Iris pigment epithelial cell (primary cell): ENCODE data around the gene DIO1.
"Not testable (repeated sequence)": the region's sequence is repeated elsewhere in the genome, so short reads cannot be mapped to it uniquely, and the experiment has no call there.

Experiments used
- DNase-seq: peaks from one replicate; pipeline ENCODE4 v3.0.0-alpha.2; 2011; ENCODE audit warnings: low read depth

DIO1 gene

DNA sequence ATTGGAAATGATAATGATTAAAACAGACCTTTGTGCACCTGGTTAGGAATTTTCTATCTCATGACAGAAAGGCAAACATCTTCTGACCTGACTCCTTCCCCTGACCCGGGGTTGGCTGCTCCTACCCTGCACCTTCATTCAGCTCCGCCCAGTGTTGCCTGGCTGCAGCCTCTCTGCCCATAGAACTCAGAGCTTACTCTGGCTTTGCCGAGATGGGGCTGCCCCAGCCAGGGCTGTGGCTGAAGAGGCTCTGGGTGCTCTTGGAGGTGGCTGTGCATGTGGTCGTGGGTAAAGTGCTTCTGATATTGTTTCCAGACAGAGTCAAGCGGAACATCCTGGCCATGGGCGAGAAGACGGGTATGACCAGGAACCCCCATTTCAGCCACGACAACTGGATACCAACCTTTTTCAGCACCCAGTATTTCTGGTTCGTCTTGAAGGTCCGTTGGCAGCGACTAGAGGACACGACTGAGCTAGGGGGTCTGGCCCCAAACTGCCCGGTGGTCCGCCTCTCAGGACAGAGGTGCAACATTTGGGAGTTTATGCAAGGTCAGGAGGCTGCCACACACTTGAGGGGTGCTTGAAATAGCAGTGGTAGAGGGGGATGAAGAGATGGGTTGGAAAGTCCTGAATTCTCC, at the start of gene DIO1:
TSS of gene DIO1 (plus strand) at position 189 of the 638 bp plus-strand sequence. CDS start at position 213, 24 bp downstream.
- no peak for DNase-seq

- peak; percentile 27 for DNase-seq
These were observed 46.0 kb upstream of the DIO1 start for GRCh38 chr1:53847980-53848379.

- DNase-seq: no peak
These were observed 43.8 kb upstream of the DIO1 start for GRCh38 chr1:53850082-53850673.

DNA sequence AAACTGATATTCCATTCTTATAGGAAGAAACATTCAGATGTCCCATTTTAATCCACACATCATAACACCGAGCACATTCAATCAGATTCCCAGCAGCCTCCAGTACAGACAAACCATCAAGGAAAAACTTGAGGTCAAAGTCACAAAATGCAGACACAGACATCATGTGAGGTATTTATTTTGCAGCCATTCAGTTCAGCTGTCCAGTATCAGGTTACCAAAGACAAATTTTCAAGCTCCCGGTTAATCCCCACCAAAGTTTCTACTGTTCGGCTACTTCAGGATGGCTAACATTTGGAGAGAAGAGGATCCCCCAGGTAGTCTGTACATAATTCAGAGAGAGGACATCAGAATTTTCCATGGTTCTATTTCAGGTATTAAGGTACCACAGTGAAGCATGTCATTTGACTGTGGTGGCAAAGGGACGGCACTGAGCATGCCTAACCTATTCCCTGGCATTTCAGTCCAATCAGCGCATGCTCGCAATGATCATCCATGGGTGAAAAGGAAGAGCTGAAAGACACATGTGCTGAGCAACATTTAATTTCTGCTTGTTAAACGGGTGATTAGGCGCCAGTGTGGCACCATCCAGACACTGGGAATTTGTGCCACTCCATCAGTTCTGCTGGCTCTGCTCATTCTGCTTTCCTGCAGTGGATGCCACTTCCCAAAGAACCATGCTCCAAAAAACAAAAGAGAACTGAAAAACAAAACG, 42.3 kb upstream of the DIO1 start:
- DNase-seq: no peak

DNA sequence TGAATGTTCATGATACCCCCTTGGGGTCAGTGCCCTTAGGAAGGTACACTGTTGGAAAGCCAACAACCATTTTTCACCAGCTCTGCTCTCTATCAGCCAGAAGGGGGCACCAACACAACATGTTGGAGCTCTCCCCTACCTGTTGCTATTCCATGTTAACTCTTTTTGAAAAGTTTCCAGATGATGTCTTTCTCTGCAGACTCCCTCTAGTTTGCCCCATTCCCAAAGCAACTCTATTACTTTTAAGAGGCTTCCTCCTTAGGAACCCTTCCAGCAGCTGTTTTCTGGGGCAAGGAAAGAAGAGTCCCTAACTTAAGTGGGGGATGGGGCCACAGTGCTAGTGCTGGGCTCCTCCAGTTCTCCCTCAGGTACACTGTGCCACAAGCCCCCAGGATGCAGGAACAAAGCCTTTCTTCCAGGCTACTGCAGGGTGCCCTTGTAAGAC, 33.0 kb upstream of the DIO1 start:
- peak; percentile 50 for DNase-seq

DNA sequence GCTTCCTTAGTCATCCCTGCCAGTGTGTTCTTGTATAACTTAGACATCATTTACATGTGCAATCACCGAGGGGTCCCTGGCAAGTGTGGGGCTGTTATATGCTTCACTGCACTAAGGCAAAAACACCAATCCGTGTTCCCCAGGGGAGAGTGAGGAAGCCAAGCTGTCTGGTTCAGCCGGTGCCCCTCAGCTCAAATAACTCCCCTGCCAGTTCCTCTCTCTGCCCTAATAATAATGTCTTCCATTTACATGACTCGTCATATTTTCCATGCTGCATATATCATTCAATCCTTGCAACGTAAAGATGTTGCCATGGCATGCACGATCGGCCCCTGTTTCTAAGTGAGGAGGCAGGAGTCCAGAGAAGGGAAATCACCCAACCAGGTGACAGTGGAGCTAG, 31.5 kb upstream of the DIO1 start:
- no peak for DNase-seq

- peak; percentile 11 for DNase-seq
These were observed 25.4 kb upstream of the DIO1 start for GRCh38 chr1:53868565-53868964.

DNA sequence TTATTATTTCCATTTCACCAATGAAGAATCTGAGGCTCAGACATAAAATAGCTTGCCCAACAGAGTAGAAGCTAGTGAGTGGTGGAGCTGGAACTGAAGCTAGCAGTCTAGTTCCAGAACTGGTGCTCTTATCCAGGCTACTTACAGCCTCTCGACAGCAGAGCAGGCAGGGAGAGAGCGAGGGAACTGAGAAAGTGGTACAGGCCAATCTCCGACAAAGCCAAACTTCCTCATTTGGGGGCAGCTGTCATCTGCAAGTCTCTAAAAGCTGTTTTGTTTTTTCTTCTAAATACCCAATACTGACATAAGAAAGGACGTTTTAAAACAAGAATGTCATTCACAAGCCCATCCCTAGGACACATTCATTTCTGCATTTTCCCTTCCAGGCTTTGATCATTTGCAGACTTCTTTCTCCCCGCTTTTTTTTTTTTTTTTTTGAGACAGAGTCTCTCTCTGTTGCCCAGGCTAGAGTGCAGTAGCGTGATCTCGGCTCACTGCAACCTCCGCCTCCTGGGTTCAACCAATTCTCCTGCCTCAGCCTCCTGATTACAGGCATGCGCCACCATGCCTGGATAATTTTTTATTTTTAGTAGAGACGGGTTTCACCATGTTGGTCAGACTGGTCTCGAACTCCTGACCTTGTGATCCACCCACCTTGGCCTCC, 24.4 kb upstream of the DIO1 start:
- no peak for DNase-seq

- no peak for DNase-seq
These were observed 22.8 kb upstream of the DIO1 start for GRCh38 chr1:53871221-53871620.

GRCh38 chr1:53871773-53872484, 22.1 kb upstream of the DIO1 start:
- DNase-seq: no peak

DNA sequence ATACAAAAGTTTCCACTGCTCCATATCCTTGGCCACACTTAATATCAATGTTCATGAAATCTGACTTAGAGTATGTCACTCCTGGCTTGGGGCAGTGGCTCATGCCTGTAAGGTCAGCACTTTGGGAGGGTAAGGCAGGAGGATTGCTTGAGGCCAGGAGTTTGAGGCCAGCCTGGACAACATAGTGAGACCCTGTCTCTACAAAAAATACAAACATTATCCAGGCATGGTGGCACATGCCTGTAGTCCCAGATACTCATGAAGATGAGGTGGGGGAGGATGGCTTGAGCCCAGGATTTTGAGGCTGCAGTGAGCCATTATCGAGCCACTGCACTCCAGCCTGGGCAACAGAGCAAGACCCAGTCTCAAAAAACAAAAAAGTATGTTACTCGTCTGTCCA, 18.8 kb upstream of the DIO1 start:
- not testable (repeated sequence) for DNase-seq

- DNase-seq: peak; percentile 68
These were observed 15.4 kb upstream of the DIO1 start for GRCh38 chr1:53878492-53879105.

DNA sequence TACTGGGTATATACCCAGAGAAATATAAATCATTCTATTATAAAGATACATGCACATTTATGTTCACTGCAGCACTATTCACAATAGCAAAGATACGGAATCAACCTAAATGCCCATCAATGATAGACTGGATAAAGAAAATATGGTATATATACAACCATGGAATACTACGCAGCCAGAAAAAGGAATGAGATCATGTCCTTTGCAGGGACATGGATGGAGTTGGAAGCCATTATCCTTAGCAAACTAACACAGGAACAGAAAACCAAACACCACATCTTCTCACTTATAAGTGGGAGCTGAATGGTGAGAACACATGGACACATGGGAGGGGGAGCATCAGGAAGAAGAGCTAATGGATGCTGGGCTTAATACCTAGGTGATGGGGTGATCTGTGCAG, 12.1 kb upstream of the DIO1 start:
- not testable (repeated sequence) for DNase-seq

DNA sequence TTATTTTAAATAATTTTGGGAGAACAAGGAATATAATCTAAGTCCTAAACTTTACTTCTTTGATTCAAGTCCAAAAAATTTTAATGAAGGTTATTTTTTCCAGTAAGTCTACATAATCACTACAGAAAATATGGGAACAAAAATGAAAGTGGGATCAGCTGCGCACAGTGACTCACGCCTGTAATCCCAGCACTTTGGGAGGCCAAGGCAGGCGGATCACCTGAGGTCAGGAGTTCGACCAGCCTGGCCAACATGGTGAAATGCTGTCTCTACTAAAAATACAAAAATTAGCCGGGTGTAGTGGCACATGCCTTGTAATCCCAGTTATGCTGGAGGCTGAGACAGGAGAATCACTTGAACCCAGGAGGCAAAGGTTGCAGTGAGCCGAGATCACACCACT, 10.4 kb upstream of the DIO1 start:
- DNase-seq: peak; percentile 9

DNA sequence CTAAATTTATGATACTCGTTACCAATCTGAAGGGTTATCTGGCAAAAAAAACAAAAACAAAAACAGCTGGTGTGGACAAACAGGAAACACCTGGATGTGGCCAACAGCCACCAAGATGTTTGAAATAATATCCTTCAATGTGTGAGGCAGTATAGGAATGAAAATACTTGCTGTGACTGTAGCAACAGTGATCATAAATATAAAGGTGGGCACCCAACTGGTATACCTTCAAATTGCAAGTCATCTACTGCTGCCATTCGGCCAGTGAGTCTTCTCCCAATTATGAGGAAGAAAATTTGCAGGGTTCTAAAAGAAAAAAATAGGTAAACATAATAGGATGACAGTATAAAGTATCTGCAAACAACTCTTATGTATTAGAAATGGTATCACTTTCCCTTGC, 5.3 kb upstream of the DIO1 start:
- no peak for DNase-seq

DNA sequence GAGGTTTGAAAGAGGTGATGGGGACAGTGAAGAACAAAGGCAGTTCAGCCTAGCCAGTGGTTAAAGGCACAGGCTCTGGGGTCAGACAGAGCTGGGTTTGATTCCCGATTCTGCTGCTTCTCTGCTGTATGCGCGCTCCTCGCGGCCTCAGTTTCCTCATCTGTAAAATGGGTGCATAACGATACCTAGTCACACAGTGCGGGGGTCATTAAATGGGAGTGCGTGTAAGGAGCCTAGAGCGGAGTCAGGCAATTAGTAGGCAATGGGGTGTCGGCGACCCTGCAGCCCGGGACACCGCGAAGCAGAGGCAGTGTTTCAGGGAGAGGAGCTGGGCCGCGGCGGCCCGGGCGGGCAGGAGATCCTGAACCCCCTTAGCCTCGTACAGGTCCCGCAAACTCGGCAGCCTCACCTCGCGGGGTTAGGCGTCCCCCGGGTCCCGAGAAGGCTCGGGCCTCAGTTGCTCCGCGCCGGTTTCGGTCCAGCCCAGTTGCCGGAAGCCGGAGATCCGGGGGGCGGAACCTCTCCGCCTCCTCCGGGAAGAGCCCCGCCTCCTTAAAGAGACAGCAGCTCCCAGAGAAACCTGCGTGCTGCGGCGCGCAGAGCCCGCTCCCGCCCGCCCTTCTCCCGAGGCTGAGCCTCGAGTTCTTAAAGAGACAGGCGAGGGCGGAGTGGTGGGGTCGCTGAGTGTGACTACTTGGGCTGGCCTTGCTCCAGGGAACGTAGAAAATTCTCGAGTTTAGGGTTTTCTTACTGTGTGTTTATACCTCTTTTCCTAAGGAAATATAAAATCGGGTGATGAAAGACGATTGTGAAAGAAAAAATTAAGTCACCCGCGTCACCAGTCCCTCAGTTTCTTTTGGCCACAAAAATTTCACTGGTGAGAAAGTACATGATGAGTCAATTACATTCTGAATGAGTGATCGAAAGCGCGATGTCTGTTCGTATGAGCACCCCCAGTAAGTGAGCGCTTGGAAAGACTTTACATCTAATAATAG, 4.4 kb upstream of the DIO1 start, which contains the start of gene YIPF1:
TSS of gene YIPF1 (minus strand) at position 494 of the 995 bp plus-strand sequence. CDS start 860 bp downstream, outside the sequence.
- peak; percentile 94 for DNase-seq

GRCh38 chr1:53890522-53890941, 3.5 kb upstream of the DIO1 start:
- DNase-seq: no peak

DNA sequence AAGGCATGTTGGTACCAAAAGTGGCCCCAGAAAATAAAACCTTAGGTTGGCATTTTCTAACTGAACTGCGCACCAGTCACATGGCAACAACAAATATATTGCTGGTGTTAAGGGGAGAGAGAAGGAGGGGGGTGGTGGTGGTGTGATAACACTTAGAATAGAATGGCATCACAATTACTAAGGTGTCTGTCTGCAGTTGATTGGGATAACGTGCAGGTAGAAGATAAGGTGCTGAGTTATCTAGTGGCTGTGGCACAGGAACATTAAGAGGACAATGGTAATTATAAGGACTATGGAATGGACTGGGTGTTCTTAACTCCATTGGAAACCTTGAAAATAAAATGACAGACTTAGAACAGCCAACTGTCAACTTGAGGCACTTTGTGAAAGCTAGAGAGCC, 3.0 kb upstream of the DIO1 start:
- DNase-seq: no peak

GRCh38 chr1:53891678-53892077, 2.3 kb upstream of the DIO1 start:
- no peak for DNase-seq

DNA sequence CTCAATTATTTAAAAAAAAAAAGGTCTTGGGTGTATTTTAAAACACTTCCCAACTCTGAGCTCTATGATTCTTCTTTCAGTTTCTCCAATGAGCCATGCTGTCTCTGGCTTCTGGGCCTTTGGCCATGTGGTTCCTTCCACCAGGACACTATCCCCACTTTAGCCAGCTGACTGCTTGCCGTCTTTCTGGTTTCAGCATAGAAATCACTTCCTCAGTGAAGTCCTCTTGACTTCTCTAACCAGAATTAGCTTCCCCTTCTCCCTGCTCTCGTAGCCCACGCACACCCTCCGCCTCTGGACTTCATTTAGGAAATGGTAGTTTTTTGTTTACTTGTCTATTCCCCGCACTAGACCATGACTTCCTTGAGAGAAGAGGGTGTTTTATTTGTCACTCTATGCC, 1.1 kb upstream of the DIO1 start:
- DNase-seq: no peak
